Smooth muscle cell (in vitro differentiated cells): ENCODE measurements around the gene JADE3. TPM values are rescaled to one million over a fixed set of nuclear protein-coding genes. Genes with fewer than 3 reads are reported as not detected.
A peak's percentile ranks its signal among the peaks of the same experiment; 100 is the strongest.

Experiments
- DNase-seq: peaks from one replicate; lab custom pipeline; 2025; ENCODE audit not compliant: unreplicated experiment; lab: John Stamatoyannopoulos, UW
- H2AFZ ChIP-seq: fragments of 200-600 bp; sonication (generic); 2 replicates; pipeline ENCODE4 v1.6.0; 2016; ENCODE audit warnings: antibody characterized with exemption, low read depth, mild to moderate bottlenecking
- H3F3A ChIP-seq: fragments of 200-600 bp; sonication (generic); 2 replicates; pipeline ENCODE4 v1.6.0; 2017; ENCODE audit warnings: antibody characterized with exemption, low read depth
- H3K27ac ChIP-seq: fragments of 200-600 bp; sonication (generic); 2 replicates; pipeline ENCODE4 v1.5.1; 2016; ENCODE audit warnings: low read depth, mild to moderate bottlenecking
- H3K27me3 ChIP-seq: fragments of 200-600 bp; sonication (generic); 2 replicates; pipeline ENCODE4 v1.6.1; 2016; ENCODE audit warnings: low read depth, mild to moderate bottlenecking
- H3K36me3 ChIP-seq: fragments of 200-600 bp; sonication (generic); 2 replicates; pipeline ENCODE4 v1.5.1; 2016; ENCODE audit warnings: low read depth
- H3K4me1 ChIP-seq: fragments of 200-600 bp; sonication (generic); 2 replicates; pipeline ENCODE4 v1.5.1; 2016; ENCODE audit warnings: low read depth
- H3K4me2 ChIP-seq: fragments of 200-600 bp; sonication (generic); 2 replicates; pipeline ENCODE4 v1.6.0; 2016; ENCODE audit warnings: mild to moderate bottlenecking
- H3K4me3 ChIP-seq: fragments of 200-600 bp; sonication (generic); 2 replicates; pipeline ENCODE4 v1.5.1; 2016; ENCODE audit warnings: mild to moderate bottlenecking
- H3K79me2 ChIP-seq: fragments of 200-600 bp; sonication (generic); 2 replicates; pipeline ENCODE4 v1.6.0; 2016; ENCODE audit warnings: low read depth, mild to moderate bottlenecking
- H3K9ac ChIP-seq: fragments of 200-600 bp; sonication (generic); 2 replicates; pipeline ENCODE4 v1.6.0; 2016; ENCODE audit warnings: low read depth
- H3K9me3 ChIP-seq: fragments of 200-600 bp; sonication (generic); replicated peaks from 2 replicates; pipeline ENCODE4 v1.5.1; 2016; ENCODE audit warnings: low read depth
- H4K20me1 ChIP-seq: fragments of 200-600 bp; sonication (generic); 2 replicates; pipeline ENCODE4 v1.6.0; 2016; ENCODE audit warnings: low read depth
- CTCF ChIP-seq: fragments of 200-600 bp; sonication (generic); IDR thresholded peaks from 2 replicates; pipeline ENCODE4 v1.5.1; 2017; ENCODE audit warnings: borderline replicate concordance, mild to moderate bottlenecking, antibody characterized with exemption; ENCODE audit not compliant: insufficient read depth, poor library complexity, severe bottlenecking
- WGBS: methylation state at CpG from one replicate; pipeline ENCODE4 v1.1.7; 2016; ENCODE audit warnings: low lambda C conversion rate; 5-methylcytosine and 5-hydroxymethylcytosine counted together
- polyA plus RNA-seq: library from polyadenylated mRNA; unstranded; fragments of >200 nt; fragmentation: Nextera tagmentation; extraction: Ambion mirVana; gene quantifications from 2 replicates; pipeline ENCODE4 v1.2.1, GENCODE V29; 2016
- total RNA-seq: library from RNA; depleted of rRNA; stranded (reverse); fragments of >200 nt; gene quantifications from 2 replicates; pipeline ENCODE4 v1.2.3, GENCODE V29; 2014

The JADE3 gene
- total and polyA plus RNA-seq, 2 experiments from 2014 or later, result 2.0 to 6.7 TPM

GRCh38 chrX:46978341-46979291 lies 66.4 kb downstream of the JADE3 start:
- 71% methylated on average over 8 of the region's 8 CpGs for WGBS
- peak overlapping the region; percentile 51 for H3K4me2 ChIP-seq
- H3F3A ChIP-seq, result no peaks in the 10 kb centered on the region
- no peak for DNase-seq
- peaks cover 21% of the 10 kb centered on the region for H3K79me2 ChIP-seq
- peak; percentile 53 for TF ChIP-seq CTCF
- no peaks in the 10 kb centered on the region for H3K4me1 ChIP-seq
- no peaks in the 10 kb centered on the region for H4K20me1 ChIP-seq
- H3K9ac ChIP-seq, result no peak overlapping the region
- no peak overlapping the region for H2AFZ ChIP-seq
- H3K4me3 ChIP-seq, result no peak overlapping the region
- H3K27ac ChIP-seq, result peak overlapping the region; percentile 59
- no peaks in the 10 kb centered on the region for H3K9me3 ChIP-seq
- H3K36me3 ChIP-seq, result no peaks in the 10 kb centered on the region
- H3K27me3 ChIP-seq, result no peaks in the 10 kb centered on the region

GRCh38 chrX:46984705-46985104 lies 72.5 kb downstream of the JADE3 start:
- Histone ChIP-seq H3K9me3 (no peaks in the 10 kb centered on the region), H3K4me1 (no peaks in the 10 kb centered on the region), H2AFZ (no peak overlapping the region), H3K27ac (no peak overlapping the region), H3K27me3 (no peaks in the 10 kb centered on the region), H4K20me1 (no peaks in the 10 kb centered on the region), H3F3A (no peaks in the 10 kb centered on the region), H3K9ac (no peak overlapping the region), H3K4me3 (no peak overlapping the region), H3K4me2 (no peak overlapping the region), H3K36me3 (no peaks in the 10 kb centered on the region), H3K79me2 (peaks cover 21% of the 10 kb centered on the region)
- no peak for TF ChIP-seq CTCF
- no peak for DNase-seq
- WGBS, result 78% methylated on average over 3 of the region's 3 CpGs

- Histone ChIP-seq H2AFZ (no peak overlapping the region), H3K4me2 (no peak overlapping the region), H3K36me3 (no peaks in the 10 kb centered on the region), H3K27ac (no peak overlapping the region), H3K9ac (no peak overlapping the region), H3K4me3 (no peak overlapping the region), H4K20me1 (no peaks in the 10 kb centered on the region), H3K27me3 (no peaks in the 10 kb centered on the region), H3K4me1 (peaks cover 8% of the 10 kb centered on the region), H3F3A (no peaks in the 10 kb centered on the region), H3K79me2 (no peaks in the 10 kb centered on the region), H3K9me3 (no peaks in the 10 kb centered on the region)
- DNase-seq, result no peak
- TF ChIP-seq CTCF, result no peak
Observed at GRCh38 chrX:46989548-46989947, 77.3 kb downstream of the JADE3 start.

- Histone ChIP-seq H2AFZ (no peak overlapping the region), H3K27me3 (no peaks in the 10 kb centered on the region), H3K9me3 (no peaks in the 10 kb centered on the region), H3K4me2 (no peak overlapping the region), H3K4me1 (peaks cover 8% of the 10 kb centered on the region), H3K79me2 (no peaks in the 10 kb centered on the region), H3K36me3 (no peaks in the 10 kb centered on the region), H4K20me1 (no peaks in the 10 kb centered on the region), H3K4me3 (no peak overlapping the region), H3F3A (no peaks in the 10 kb centered on the region), H3K27ac (no peak overlapping the region), H3K9ac (no peak overlapping the region)
- TF ChIP-seq CTCF, result no peak
- DNase-seq, result no peak
- WGBS, result 36% methylated on average over 2 of the region's 2 CpGs
Observed at GRCh38 chrX:46991664-46992063, 79.4 kb downstream of the JADE3 start.
